H1 (cell line): Measurements from ENCODE around the gene TMEM52B. TPM values are rescaled to one million over a fixed set of nuclear protein-coding genes. Genes with fewer than 3 reads are reported as not detected.

Experiments used
- CTCF ChIA-PET: fragments of 300-600 bp; sonication (Branson Sonifier 250); formaldehyde crosslinking; loops from one replicate; lab custom pipeline; 2021; ENCODE audit not compliant: partially characterized antibody; lab: Charles Lee
- POLR2A ChIA-PET: fragments of 300-600 bp; sonication (Branson Sonifier 250); formaldehyde crosslinking; loops from one replicate; lab custom pipeline; 2021; ENCODE audit warnings: inconsistent platforms; ENCODE audit not compliant: partially characterized antibody; lab: Charles Lee
- DNase-seq, 2 experiments: peaks; one replicate each; pipeline versions ENCODE4 v3.0.0 to v3.0.0-alpha.2; 2010 to 2022; ENCODE audit warnings: low spot score in 2 of 2, low read depth in 1 of 2, mixed read lengths in 1 of 2
- FAIRE-seq: peaks from 2 replicates; lab custom pipeline; 2011; peaks lifted over from hg19 to GRCh38; lab: Jason Lieb, UNC
- H2AFZ ChIP-seq: 2 replicates; pipeline ENCODE4 v1.8.1; 2012; ENCODE audit warnings: low read length, inconsistent platforms
- H2AK5ac ChIP-seq: 2 replicates; pipeline ENCODE4 v1.6.1; 2013; ENCODE audit warnings: low read depth, low read length
- H2BK120ac ChIP-seq: replicated peaks from 2 replicates; pipeline ENCODE3; 2013; ENCODE audit warnings: low read depth, low read length, inconsistent platforms
- H2BK12ac ChIP-seq: 2 replicates; pipeline ENCODE4 v1.6.1; 2013; ENCODE audit warnings: low read depth, low read length
- H2BK15ac ChIP-seq: 2 replicates; pipeline ENCODE4 v1.6.1; 2013; ENCODE audit warnings: low read length
- H2BK20ac ChIP-seq: 2 replicates; pipeline ENCODE4 v1.6.1; 2013; ENCODE audit warnings: low read length
- H2BK5ac ChIP-seq: 2 replicates; pipeline ENCODE4 v1.6.1; 2013; ENCODE audit warnings: low read depth, low read length
- H3K14ac ChIP-seq: 2 replicates; pipeline ENCODE4 v1.6.1; 2013; ENCODE audit warnings: inconsistent platforms; ENCODE audit not compliant: insufficient read length
- H3K18ac ChIP-seq: 2 replicates; pipeline ENCODE4 v1.6.1; 2013; ENCODE audit warnings: low read length; ENCODE audit errors: extremely low read depth
- H3K23ac ChIP-seq: 2 replicates; pipeline ENCODE4 v1.6.1; 2013; ENCODE audit warnings: inconsistent platforms; ENCODE audit not compliant: insufficient read length
- H3K23me2 ChIP-seq: 2 replicates; pipeline ENCODE4 v1.6.1; 2013; ENCODE audit warnings: low read depth, low read length
- H3K27ac ChIP-seq: 2 replicates; pipeline ENCODE4 v1.6.1; 2011; ENCODE audit warnings: low read depth, low read length, inconsistent platforms
- H3K27me3 ChIP-seq, 4 experiments: replicated peaks in 1 of 4; 1 replicate in 1 of 4; 2 replicates in 3 of 4; pipeline versions ENCODE4 v1.6.1 to v1.8.1; 2011 to 2013; ENCODE audit warnings: low read length in 3 of 4, mild to moderate bottlenecking in 3 of 4, inconsistent platforms in 2 of 4, mixed read lengths in 2 of 4, moderate library complexity in 1 of 4; ENCODE audit not compliant: control insufficient read depth in 3 of 4, insufficient read depth in 3 of 4; ENCODE audit errors: extremely low read depth in 1 of 4
- H3K36me3 ChIP-seq, 4 experiments: 2 replicates each; pipeline versions ENCODE4 v1.6.1 to v1.8.1; 2011 to 2013; ENCODE audit warnings: mild to moderate bottlenecking in 4 of 4, low read length in 3 of 4, moderate library complexity in 2 of 4, control low read depth in 1 of 4, inconsistent platforms in 1 of 4; ENCODE audit not compliant: insufficient read depth in 4 of 4, control insufficient read depth in 2 of 4
- H3K4ac ChIP-seq: replicated peaks from 2 replicates; pipeline ENCODE3; 2013; ENCODE audit warnings: low read length, low read depth, mixed read lengths, inconsistent platforms; ENCODE audit not compliant: insufficient read length
- H3K4me1 ChIP-seq, 4 experiments: replicated peaks in 1 of 4; 1 replicate in 1 of 4; 2 replicates in 3 of 4; pipeline versions ENCODE4 v1.6.1 to v1.8.1; 2011 to 2013; ENCODE audit warnings: low read length in 3 of 4, inconsistent platforms in 2 of 4, mixed read lengths in 1 of 4; ENCODE audit not compliant: insufficient read depth in 4 of 4, control insufficient read depth in 3 of 4
- H3K4me2 ChIP-seq, 2 experiments: 2 replicates each; pipeline versions ENCODE4 v1.6.1 to v1.8.1; 2011 to 2013; ENCODE audit warnings: low read depth in 2 of 2, low read length in 2 of 2, control low read depth in 1 of 2, inconsistent platforms in 1 of 2, mild to moderate bottlenecking in 1 of 2; ENCODE audit not compliant: insufficient read depth in 1 of 2
- H3K4me3 ChIP-seq, 4 experiments: fragments of 200-600, 300-600 bp in 1 of 4; sonication (generic), shearing (Covaris generic), sonication (Bioruptor Twin) in 1 of 4; 2 replicates each; pipeline versions ENCODE4 v1.5.1 to v1.8.1; 2011 to 2016; ENCODE audit warnings: low read length in 4 of 4, low read depth in 3 of 4, control low read depth in 2 of 4, inconsistent platforms in 2 of 4, mild to moderate bottlenecking in 2 of 4, mixed read lengths in 1 of 4, moderate library complexity in 1 of 4; ENCODE audit not compliant: insufficient read depth in 2 of 4; ENCODE audit errors: extremely low read depth in 1 of 4
- H3K56ac ChIP-seq: replicated peaks from 2 replicates; pipeline ENCODE3; 2013; ENCODE audit warnings: low read depth, mild to moderate bottlenecking, mixed read lengths, low read length, inconsistent platforms; ENCODE audit not compliant: insufficient read length
- H3K79me1 ChIP-seq: 2 replicates; pipeline ENCODE4 v1.6.1; 2013; ENCODE audit warnings: low read depth, low read length, control low read depth
- H3K79me2 ChIP-seq, 2 experiments: 2 replicates each; pipeline versions ENCODE4 v1.6.1 to v1.8.1; 2012 to 2013; ENCODE audit warnings: low read length in 2 of 2, mild to moderate bottlenecking in 2 of 2, inconsistent platforms in 1 of 2; ENCODE audit not compliant: insufficient read depth in 2 of 2, control insufficient read depth in 1 of 2
- H3K9ac ChIP-seq, 4 experiments: replicated peaks in 1 of 4; 1 replicate in 1 of 4; 2 replicates in 3 of 4; pipeline versions ENCODE4 v1.6.1 to v1.8.1; 2011 to 2013; ENCODE audit warnings: low read depth in 3 of 4, low read length in 3 of 4, control low read depth in 2 of 4, mild to moderate bottlenecking in 2 of 4, moderate library complexity in 2 of 4, inconsistent platforms in 1 of 4; ENCODE audit errors: extremely low read depth in 1 of 4
- H3K9me3 ChIP-seq, 2 experiments: 2 replicates each; pipeline versions ENCODE4 v1.6.1 to v1.8.1; 2012 to 2013; ENCODE audit warnings: mild to moderate bottlenecking in 2 of 2, moderate library complexity in 2 of 2, control low read depth in 1 of 2, inconsistent platforms in 1 of 2, low read depth in 1 of 2, low read length in 1 of 2, mixed read lengths in 1 of 2; ENCODE audit not compliant: insufficient read depth in 2 of 2
- H4K20me1 ChIP-seq, 2 experiments: replicated peaks in 1 of 2; 2 replicates each; pipeline versions ENCODE3 to v1.8.1; 2011 to 2013; ENCODE audit warnings: inconsistent platforms in 2 of 2, low read length in 2 of 2, mild to moderate bottlenecking in 1 of 2; ENCODE audit not compliant: insufficient read depth in 2 of 2, control insufficient read depth in 1 of 2
- H4K5ac ChIP-seq: 2 replicates; pipeline ENCODE4 v1.6.1; 2013; ENCODE audit warnings: low read length, low read depth, mixed read lengths, inconsistent platforms; ENCODE audit not compliant: insufficient read length
- H4K8ac ChIP-seq: 2 replicates; pipeline ENCODE4 v1.8.0; 2013; ENCODE audit warnings: mild to moderate bottlenecking, moderate library complexity, low read length, inconsistent platforms; ENCODE audit not compliant: insufficient read depth; ENCODE audit errors: extremely low read depth
- H4K91ac ChIP-seq: replicated peaks from 2 replicates; pipeline ENCODE3; 2013; ENCODE audit warnings: low read length, mixed read lengths, inconsistent platforms; ENCODE audit not compliant: insufficient read length
- ASH2L ChIP-seq: fragments of 200-600, 300-600 bp; sonication (generic); IDR thresholded peaks from one replicate; pipeline ENCODE4 v1.7.1; 2017; ENCODE audit warnings: low read length
- CBX8 ChIP-seq: fragments of 300-800, 300-1000 bp; sonication (generic); IDR thresholded peaks from 2 replicates; pipeline ENCODE4 v1.7.1; 2016; ENCODE audit warnings: low read depth, low read length, borderline replicate concordance
- CHD1 ChIP-seq: IDR thresholded peaks from 2 replicates; pipeline ENCODE4 v1.6.1; 2012; ENCODE audit warnings: low read depth, low read length, improper control_type of control experiment
- CTCF ChIP-seq, 3 experiments: IDR thresholded peaks; 1 replicate in 2 of 3; 2 replicates in 1 of 3; pipeline versions ENCODE4 v1.5.1 to v1.6.1; 2011; ENCODE audit warnings: low read length in 3 of 3, mild to moderate bottlenecking in 3 of 3, inconsistent platforms in 2 of 3, low read depth in 1 of 3, moderate library complexity in 1 of 3; ENCODE audit not compliant: insufficient read depth in 1 of 3; ENCODE audit errors: control extremely low read depth in 1 of 3
- JUND ChIP-seq: IDR thresholded peaks from 2 replicates; pipeline ENCODE4 v1.6.1; 2011; ENCODE audit warnings: mild to moderate bottlenecking, improper control_type of control experiment, low read length
- RNF2 ChIP-seq: fragments of 200-900, 300-1000 bp; sonication (generic); IDR thresholded peaks from 2 replicates; pipeline ENCODE4 v1.7.1; 2016; ENCODE audit warnings: borderline replicate concordance, low read depth, mild to moderate bottlenecking, antibody characterized with exemption, low read length; ENCODE audit not compliant: poor library complexity, severe bottlenecking; ENCODE audit errors: missing control alignments
- USF2 ChIP-seq: IDR thresholded peaks from 2 replicates; pipeline ENCODE4 v1.6.1; 2011; ENCODE audit warnings: low read length, improper control_type of control experiment
- WGBS, 2 experiments: shearing (Covaris generic) in 1 of 2; methylation state at CpG; one replicate each; pipeline versions ENCODE4 v1.1.6 to v1.1.7; 2013 to 2015; ENCODE audit warnings: low lambda C conversion rate in 2 of 2, mixed read lengths in 2 of 2, inconsistent platforms in 1 of 2, low coverage in 1 of 2, missing lambda C conversion rate in 1 of 2; ENCODE audit not compliant: insufficient replicate concordance in 2 of 2, insufficient coverage in 1 of 2, insufficient read length in 1 of 2; ENCODE audit errors: extremely low coverage in 1 of 2, missing lambda C conversion rate in 1 of 2; 5-methylcytosine and 5-hydroxymethylcytosine counted together
- polyA plus RNA-seq, 7 experiments: library from polyadenylated mRNA; depleted of rRNA in 3 of 7; stranded (reverse) in 5 of 7; unstranded in 2 of 7; fragments of >200 nt in 5 of 7; fragments of 200-250 nt in 2 of 7; gene quantifications; 1 replicate in 5 of 7; 2 replicates in 1 of 7; 4 replicates in 1 of 7; pipeline versions ENCODE4 v1.2.1 to v1.2.3, GENCODE V29; 2011 to 2013; ENCODE audit warnings: missing spikeins in 2 of 7, mixed read lengths in 2 of 7
- total RNA-seq: library from RNA; stranded (reverse); fragmentation: NEBNext Ultra II Directional; extraction: Animal tissue kit (Norgen Biotek cat#: 25700); gene quantifications from 2 replicates; pipeline ENCODE4 v1.2.1, GENCODE V29; 2021

Gene TMEM52B
- total and polyA plus RNA-seq, 2 of the 8 experiments (the other 6 are each of a cell fraction or from before 2014, with no cell fraction given), result not detected

GRCh38 chr12:10241290-10241689 lies 62.5 kb downstream of the TMEM52B start:
- H3K9me3 ChIP-seq, result no peaks in the 10 kb centered on the region
- no peak overlapping the region for H3K56ac ChIP-seq
- H2BK5ac ChIP-seq, result no peak overlapping the region
- no peak overlapping the region for H3K18ac ChIP-seq
- no peak overlapping the region for H2BK15ac ChIP-seq
- H3K4me1 ChIP-seq, result 0 out of 7 replicates have a peak, but pooled peaks cover 0 to 2% (median 0%) of the 10 kb centered on the region in 4 experiments
- no peaks in the 10 kb centered on the region for H3K79me1 ChIP-seq
- H3K79me2 ChIP-seq, result no peaks in the 10 kb centered on the region
- H2AK5ac ChIP-seq, result no peak overlapping the region
- ChIA-PET POLR2A (no interaction called here), CTCF (interaction anchor here (0.8 kb wide), 1 partner anchor 343 kb away, joined by 3 read pairs; no protein-coding TSS in a partner anchor)
- DNase-seq (no peak), FAIRE-seq (no peak)
- H3K27me3 ChIP-seq, result no peaks in the 10 kb centered on the region
- H3K36me3 ChIP-seq, result no peaks in the 10 kb centered on the region
- no peak overlapping the region for H2BK20ac ChIP-seq
- H3K4me3 ChIP-seq, result no peak overlapping the region
- H3K23ac ChIP-seq, result no peak overlapping the region
- H3K4ac ChIP-seq, result no peak overlapping the region
- no peak overlapping the region for H4K91ac ChIP-seq
- H2BK12ac ChIP-seq, result no peak overlapping the region
- no peak overlapping the region for H4K8ac ChIP-seq
- H3K4me2 ChIP-seq, result no peak overlapping the region
- H3K9ac ChIP-seq, result no peak overlapping the region
- H4K5ac ChIP-seq, result no peak overlapping the region
- H3K27ac ChIP-seq, result no peak overlapping the region
- H4K20me1 ChIP-seq, result no peaks in the 10 kb centered on the region
- H2BK120ac ChIP-seq, result no peak overlapping the region
- 52% methylated on average over 3 of the region's 3 CpGs; no CpG with 5 or more reads in 1 of the 2 experiments for WGBS, 2 experiments
- H3K14ac ChIP-seq, result no peak overlapping the region
- no peaks in the 10 kb centered on the region for H3K23me2 ChIP-seq
- H2AFZ ChIP-seq, result no peak overlapping the region
- TF ChIP-seq ASH2L (no peak), USF2 (no peak), RNF2 (no peak), CTCF (IDR thresholded peaks at IDR 0.05; ENCODE audit: control extremely low read depth in 1 of 3, insufficient read depth in 1 of 3, low read depth in 1 of 3, low read length in 3 of 3) (no peak), JUND (no peak), CBX8 (no peak), CHD1 (no peak)
